Calu3 (cell line): ENCODE results near the gene SERPINB1. TPM values are rescaled to one million over a fixed set of nuclear protein-coding genes. Genes with fewer than 3 reads are reported as not detected.

Experiments used
- BruUV-seq: library from RNA; stranded (reverse); fragments of 400-500 nt; replicated peaks from 2 replicates; lab custom pipeline; 2021; lab: Mats Ljungman, UMichigan
- CTCF ChIA-PET: fragments of 300-600 bp; sonication (Branson Sonifier 250); formaldehyde crosslinking; loops from one replicate; lab custom pipeline; 2022; ENCODE audit warnings: antibody characterized with exemption; lab: Charles Lee
- DNase-seq: peaks from one replicate; pipeline ENCODE4 v3.0.0; 2022
- H3K27ac Mint-ChIP-seq: one replicate; pipeline ENCODE4 v1.8.0; 2022; ENCODE audit warnings: mixed read lengths; ENCODE audit not compliant: unreplicated experiment
- H3K27me3 Mint-ChIP-seq: one replicate; pipeline ENCODE4 v1.8.0; 2022; ENCODE audit warnings: mixed read lengths; ENCODE audit not compliant: unreplicated experiment
- H3K36me3 Mint-ChIP-seq: one replicate; pipeline ENCODE4 v1.8.0; 2022; ENCODE audit warnings: mild to moderate bottlenecking, moderate library complexity, mixed read lengths; ENCODE audit not compliant: insufficient read depth, unreplicated experiment
- H3K4me1 Mint-ChIP-seq: one replicate; pipeline ENCODE4 v1.8.0; 2022; ENCODE audit warnings: mild to moderate bottlenecking, low read depth, mixed read lengths; ENCODE audit not compliant: unreplicated experiment
- H3K4me3 Mint-ChIP-seq: one replicate; pipeline ENCODE4 v1.8.0; 2022; ENCODE audit warnings: mild to moderate bottlenecking, low read depth, moderate library complexity, mixed read lengths; ENCODE audit not compliant: unreplicated experiment
- H3K9me3 Mint-ChIP-seq: one replicate; pipeline ENCODE4 v1.8.0; 2022; ENCODE audit warnings: low read depth, mixed read lengths; ENCODE audit not compliant: unreplicated experiment
- intact Hi-C: fragments of 100-400 bp; cut with micrococcal nuclease; formaldehyde crosslinking; loops from one replicate; pipeline ENCODE4 v1.10.0; 2022; ENCODE audit not compliant: unreplicated experiment
- total RNA-seq: library from RNA; stranded (reverse); gene quantifications from 2 replicates; pipeline ENCODE4 v1.2.3, GENCODE V29; 2022
- TF ChIP-seq, protein P1 (sequence below): fragments of 200-600 bp; IDR thresholded peaks from one replicate; pipeline ENCODE4 v1.8.0; 2022; ENCODE audit warnings: antibody characterized with exemption; ENCODE audit not compliant: unreplicated experiment

Gene SERPINB1
- total RNA-seq, 1 experiment from 2014 or later = 56.3 TPM

GRCh38 chr6:2839982-2840748 lies 1.5 kb downstream of the SERPINB1 start:
- no peaks in the 10 kb centered on the region for H3K9me3 Mint-ChIP-seq
- H3K27me3 Mint-ChIP-seq = no peaks in the 10 kb centered on the region
- CTCF ChIA-PET = interaction anchor here (0.5 to 2.2 kb wide), 3 partner anchors 31 to 75 kb away, joined by 3 to 13 read pairs (median 7); partner anchors contain the start of gene WRNIP1
- DNase-seq = no peak
- intact Hi-C loops = loop anchor here (1.0 to 10.0 kb wide), 2 partner anchors 50 to 225 kb away; partner anchors contain the start of gene RIPK1
- TF ChIP-seq, protein P1, sequence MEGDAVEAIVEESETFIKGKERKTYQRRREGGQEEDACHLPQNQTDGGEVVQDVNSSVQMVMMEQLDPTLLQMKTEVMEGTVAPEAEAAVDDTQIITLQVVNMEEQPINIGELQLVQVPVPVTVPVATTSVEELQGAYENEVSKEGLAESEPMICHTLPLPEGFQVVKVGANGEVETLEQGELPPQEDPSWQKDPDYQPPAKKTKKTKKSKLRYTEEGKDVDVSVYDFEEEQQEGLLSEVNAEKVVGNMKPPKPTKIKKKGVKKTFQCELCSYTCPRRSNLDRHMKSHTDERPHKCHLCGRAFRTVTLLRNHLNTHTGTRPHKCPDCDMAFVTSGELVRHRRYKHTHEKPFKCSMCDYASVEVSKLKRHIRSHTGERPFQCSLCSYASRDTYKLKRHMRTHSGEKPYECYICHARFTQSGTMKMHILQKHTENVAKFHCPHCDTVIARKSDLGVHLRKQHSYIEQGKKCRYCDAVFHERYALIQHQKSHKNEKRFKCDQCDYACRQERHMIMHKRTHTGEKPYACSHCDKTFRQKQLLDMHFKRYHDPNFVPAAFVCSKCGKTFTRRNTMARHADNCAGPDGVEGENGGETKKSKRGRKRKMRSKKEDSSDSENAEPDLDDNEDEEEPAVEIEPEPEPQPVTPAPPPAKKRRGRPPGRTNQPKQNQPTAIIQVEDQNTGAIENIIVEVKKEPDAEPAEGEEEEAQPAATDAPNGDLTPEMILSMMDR = no peak
- TSS peak; percentile 25 for BruUV-seq
- H3K4me1 Mint-ChIP-seq = peaks cover 9% of the 10 kb centered on the region
- H3K36me3 Mint-ChIP-seq = peaks cover 67% of the 10 kb centered on the region
- peak overlapping the region; percentile 91 for H3K4me3 Mint-ChIP-seq
- H3K27ac Mint-ChIP-seq = peak overlapping the region; percentile 99

GRCh38 chr6:2839195-2839981 lies 2.3 kb downstream of the SERPINB1 start:
- H3K4me1 Mint-ChIP-seq = peaks cover 9% of the 10 kb centered on the region
- CTCF ChIA-PET = interaction anchor here (0.5 to 2.2 kb wide), 3 partner anchors 30 to 74 kb away, joined by 3 to 13 read pairs (median 7); partner anchors contain the start of gene WRNIP1

DNA sequence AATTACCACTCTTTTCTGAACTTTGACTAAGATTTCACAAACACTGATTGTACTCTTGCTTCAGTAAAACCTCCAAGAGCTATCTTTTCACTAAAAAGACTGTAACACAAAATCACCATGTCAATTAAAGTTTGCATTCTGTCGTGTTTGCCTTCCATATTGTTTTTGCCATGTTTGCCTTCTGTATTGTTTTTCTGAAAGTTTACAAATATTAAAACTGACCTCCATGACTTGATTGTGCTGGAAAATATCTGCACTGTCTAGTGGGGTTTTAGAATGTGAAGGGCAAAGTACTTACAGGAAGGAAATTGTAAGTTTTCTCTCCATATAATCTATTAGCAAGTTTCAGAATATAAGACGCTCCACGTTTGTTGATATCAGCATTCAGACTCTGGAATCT lies 3.4 kb downstream of the SERPINB1 start:
- Mint-ChIP-seq H3K27ac (peak overlapping the region; percentile 54), H3K4me1 (peaks cover under 1% of the 10 kb centered on the region), H3K36me3 (peaks cover 75% of the 10 kb centered on the region), H3K4me3 (no peak overlapping the region), H3K9me3 (no peaks in the 10 kb centered on the region), H3K27me3 (no peaks in the 10 kb centered on the region)
- CTCF ChIA-PET = interaction anchor here (2.2 kb wide), 1 partner anchor 47 kb away, joined by 13 read pairs; no protein-coding TSS in a partner anchor
- TF ChIP-seq, protein P1 = no peak
- intact Hi-C loops = no loop called here
- DNase-seq = no peak
- BruUV-seq = no TSS peak

More at GRCh38 chr6:2839195-2839981, 2.3 kb downstream of the SERPINB1 start:
- Mint-ChIP-seq H3K9me3 (no peaks in the 10 kb centered on the region), H3K4me3 (peak overlapping the region; percentile 91), H3K27me3 (no peaks in the 10 kb centered on the region), H3K27ac (peak overlapping the region; percentile 99), H3K36me3 (peaks cover 75% of the 10 kb centered on the region)
- intact Hi-C loops = no loop called here
- DNase-seq = peak; percentile 57
- TF ChIP-seq, protein P1 = no peak
- BruUV-seq = TSS peak; percentile 69

GRCh38 chr6:2834262-2834661 lies 7.4 kb downstream of the SERPINB1 start:
- H3K4me3 Mint-ChIP-seq = no peak overlapping the region
- CTCF ChIA-PET = no interaction called here

More at GRCh38 chr6:2834262-2834661, 7.4 kb downstream of the SERPINB1 start:
- intact Hi-C loops = no loop called here
- peaks cover 71% of the 10 kb centered on the region for H3K36me3 Mint-ChIP-seq
- H3K4me1 Mint-ChIP-seq = peaks cover 17% of the 10 kb centered on the region
- H3K9me3 Mint-ChIP-seq = no peaks in the 10 kb centered on the region
- TF ChIP-seq, protein P1 = no peak
- DNase-seq = no peak
- BruUV-seq = no TSS peak
- H3K27me3 Mint-ChIP-seq = no peaks in the 10 kb centered on the region
- H3K27ac Mint-ChIP-seq = peak overlapping the region; percentile 17
